Gastroesophageal sphincter (tissue), 4 donors: ENCODE results near the gene PRDM16. TPM values are rescaled to one million over a fixed set of nuclear protein-coding genes. Genes with fewer than 3 reads are reported as not detected.

Experiments used
- ATAC-seq: fragments of 150-250 bp; one replicate; pipeline ENCODE4 v1.9.1; 2016; ENCODE audit warnings: mild to moderate bottlenecking, moderate library complexity
- H3K27ac ChIP-seq, 4 donors: fragments of 200-600 bp; sonication (generic) in 3 of 4; 1 replicate in 3 of 4; 2 replicates in 1 of 4; pipeline ENCODE4 v1.5.1; 2016 to 2019
- H3K27me3 ChIP-seq: fragments of 200-600 bp; sonication (generic); one replicate; pipeline ENCODE4 v1.5.1; 2019
- H3K36me3 ChIP-seq, 2 donors: fragments of 200-600 bp; sonication (generic); one replicate each; pipeline ENCODE4 v1.5.1; 2019; ENCODE audit warnings: control low read depth in 1 of 2
- H3K4me1 ChIP-seq, 3 donors: fragments of 200-600 bp; sonication (generic); 1 replicate in 2 of 3; 2 replicates in 1 of 3; pipeline ENCODE4 v1.5.1; 2016 to 2019; ENCODE audit warnings: control low read depth in 2 of 3
- H3K4me3 ChIP-seq, 2 donors: fragments of 200-600 bp; sonication (generic); one replicate each; pipeline ENCODE4 v1.5.1; 2019; ENCODE audit warnings: mild to moderate bottlenecking in 1 of 2, moderate library complexity in 1 of 2
- H3K9me3 ChIP-seq, 3 donors: fragments of 200-600 bp; sonication (generic); one replicate each; pipeline ENCODE4 v1.5.1; 2017 to 2019; ENCODE audit warnings: control low read depth in 2 of 3
- CTCF ChIP-seq, 4 experiments: fragments of 200-600 bp in 2 of 4; fragments of 450-650 bp in 2 of 4; sonication (generic) in 1 of 4; IDR thresholded peaks; one replicate each; pipeline ENCODE4 v1.5.1; 2017 to 2019; ENCODE audit warnings: antibody characterized with exemption in 4 of 4, mild to moderate bottlenecking in 2 of 4, moderate library complexity in 2 of 4
- EP300 ChIP-seq: sonication (generic); formaldehyde crosslinking; IDR thresholded peaks from one replicate; pipeline ENCODE4 v1.6.1; 2017; ENCODE audit warnings: antibody characterized with exemption, mild to moderate bottlenecking
- POLR2A ChIP-seq, 2 donors: fragments of 450-650 bp; IDR thresholded peaks; one replicate each; pipeline ENCODE4 v1.6.1; 2017; ENCODE audit warnings: antibody characterized with exemption in 2 of 2, mild to moderate bottlenecking in 2 of 2, moderate library complexity in 1 of 2
- POLR2AphosphoS5 ChIP-seq: sonication (generic); formaldehyde crosslinking; IDR thresholded peaks from one replicate; pipeline ENCODE4 v1.6.1; 2017; ENCODE audit warnings: antibody characterized with exemption
- WGBS, 2 donors: methylation state at CpG; one replicate each; pipeline ENCODE4 v1.1.5; 2018; ENCODE audit warnings: low coverage in 1 of 2; 5-methylcytosine and 5-hydroxymethylcytosine counted together
- total RNA-seq, 4 donors: library from RNA; depleted of rRNA; stranded (reverse); fragments of >200 nt; gene quantifications; one replicate each; pipeline ENCODE4 v1.1.0, GENCODE V29; 2016

Gene PRDM16
- total RNA-seq, 4 donors from 2014 or later = 1.1 to 3.4 (median 1.6) TPM

DNA sequence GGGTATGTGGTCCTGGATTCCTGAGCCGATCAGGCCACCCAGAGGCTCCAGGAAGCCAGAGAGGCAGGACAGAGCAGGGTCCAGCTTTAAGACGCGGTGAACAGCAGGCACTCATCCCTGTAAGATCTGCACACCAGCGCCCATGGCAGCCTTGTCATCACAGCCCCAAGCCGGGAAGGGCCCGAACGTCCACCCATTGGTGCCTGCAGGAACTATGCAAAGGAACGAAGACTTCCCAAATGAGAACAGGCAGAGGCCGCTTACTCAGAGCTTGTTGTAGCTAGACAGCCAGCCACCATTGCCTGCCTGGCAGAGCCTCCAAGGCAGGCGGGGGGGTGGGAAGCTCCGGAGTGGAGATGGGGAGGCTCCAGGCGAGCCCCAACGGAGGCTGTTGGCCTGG, 373.3 kb downstream of the PRDM16 start:
- H3K36me3 ChIP-seq = no peaks in the 10 kb centered on the region
- no peaks in the 10 kb centered on the region for H3K4me1 ChIP-seq
- 66 to 80% methylated on average over 1 to 8 of the region's 13 CpGs for WGBS, 2 donors
- H3K4me3 ChIP-seq = no peak overlapping the region
- H3K27me3 ChIP-seq = peaks cover 87% of the 10 kb centered on the region
- H3K27ac ChIP-seq = peak overlapping the region in 1 of 4 donors; percentile 37
- no peak for ATAC-seq
- TF ChIP-seq POLR2AphosphoS5 = no peak
- TF ChIP-seq CTCF (IDR thresholded peaks at IDR 0.05) = no peak
- TF ChIP-seq POLR2A (IDR thresholded peaks at IDR 0.05) = no peak
- no peak for TF ChIP-seq EP300
- peaks cover 0 to 23% (median 1%) of the 10 kb centered on the region in 3 donors for H3K9me3 ChIP-seq

- TF ChIP-seq CTCF (IDR thresholded peaks at IDR 0.05) = no peak
- no peak for TF ChIP-seq EP300
- no peak for TF ChIP-seq POLR2A (IDR thresholded peaks at IDR 0.05)
- no peak for TF ChIP-seq POLR2AphosphoS5
- 67 to 72% methylated on average over 11 to 12 of the region's 12 CpGs for WGBS, 2 donors
- peaks cover 87% of the 10 kb centered on the region for H3K27me3 ChIP-seq
- H3K27ac ChIP-seq = no peak overlapping the region
- H3K9me3 ChIP-seq = peaks cover 0 to 25% (median 1%) of the 10 kb centered on the region in 3 donors
- ATAC-seq = no peak
- H3K4me3 ChIP-seq = no peak overlapping the region
- no peaks in the 10 kb centered on the region for H3K36me3 ChIP-seq
- no peaks in the 10 kb centered on the region for H3K4me1 ChIP-seq
These were observed 373.9 kb downstream of the PRDM16 start for GRCh38 chr1:3442901-3443300.

DNA sequence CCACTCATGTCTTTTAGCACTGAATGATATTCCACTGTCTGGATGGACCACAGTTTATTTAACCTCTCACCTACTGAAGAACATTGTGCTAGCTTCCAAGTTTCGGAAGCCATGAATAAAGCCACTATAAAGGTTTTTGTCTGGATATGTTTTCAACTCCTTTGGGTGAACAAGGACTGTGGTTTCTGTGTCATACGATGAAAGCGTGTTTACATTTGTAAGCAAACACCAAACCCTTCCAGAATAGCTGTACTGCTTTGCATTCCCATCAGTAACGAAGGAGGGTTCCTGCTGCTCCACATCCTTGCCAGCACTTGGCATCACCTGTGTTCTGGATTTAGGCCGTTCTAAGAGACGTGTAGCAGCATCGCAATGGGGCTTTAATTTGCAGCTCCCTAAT, 374.8 kb downstream of the PRDM16 start:
- peaks cover 83% of the 10 kb centered on the region for H3K27me3 ChIP-seq
- H3K36me3 ChIP-seq = no peaks in the 10 kb centered on the region
- TF ChIP-seq POLR2A (IDR thresholded peaks at IDR 0.05) (no peak), EP300 (no peak), CTCF (IDR thresholded peaks at IDR 0.05) (no peak), POLR2AphosphoS5 (no peak)
- H3K4me3 ChIP-seq = no peak overlapping the region
- WGBS, 2 donors = 67 to 76% methylated on average over 4 to 7 of the region's 7 CpGs
- no peak for ATAC-seq
- no peaks in the 10 kb centered on the region for H3K4me1 ChIP-seq
- no peak overlapping the region for H3K27ac ChIP-seq
- peaks cover 0 to 28% (median 1%) of the 10 kb centered on the region in 3 donors for H3K9me3 ChIP-seq

DNA sequence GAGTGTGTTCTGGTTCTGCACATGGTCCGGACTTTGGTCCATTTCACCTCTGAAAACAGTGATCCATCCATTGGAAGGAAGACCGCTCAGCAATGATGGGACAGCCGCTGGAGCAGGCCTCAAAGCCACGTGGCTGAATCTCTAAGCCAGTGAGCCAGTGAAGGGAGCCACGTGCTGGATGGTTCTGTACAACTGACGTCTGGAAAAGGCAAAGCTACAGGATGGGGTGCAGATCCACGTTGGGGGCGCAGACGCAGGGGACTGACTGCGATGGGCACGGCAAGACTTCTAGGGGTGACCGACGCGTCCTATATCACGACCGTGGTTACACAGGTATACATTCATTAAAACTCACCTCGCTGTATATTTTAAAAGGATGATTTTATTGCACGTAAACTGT, 375.3 kb downstream of the PRDM16 start:
- 86 to 98% methylated on average over 8 to 13 of the region's 18 CpGs for WGBS, 2 donors
- Histone ChIP-seq H3K27ac (no peak overlapping the region), H3K9me3 (peaks cover 0 to 28% (median 1%) of the 10 kb centered on the region in 3 donors), H3K36me3 (no peaks in the 10 kb centered on the region), H3K4me1 (no peaks in the 10 kb centered on the region), H3K4me3 (no peak overlapping the region), H3K27me3 (peaks cover 79% of the 10 kb centered on the region)
- no peak for ATAC-seq
- no peak for TF ChIP-seq POLR2AphosphoS5
- no peak for TF ChIP-seq CTCF (IDR thresholded peaks at IDR 0.05)
- no peak for TF ChIP-seq EP300
- TF ChIP-seq POLR2A (IDR thresholded peaks at IDR 0.05) = no peak

GRCh38 chr1:3444736-3445135, 375.7 kb downstream of the PRDM16 start:
- WGBS, 2 donors = 62% methylated on average over 6 of the region's 10 CpGs; no CpG with 5 or more reads in 1 of the 2 donors
- Histone ChIP-seq H3K4me1 (no peaks in the 10 kb centered on the region), H3K27ac (no peak overlapping the region), H3K9me3 (peaks cover 0 to 28% (median 1%) of the 10 kb centered on the region in 3 donors), H3K36me3 (no peaks in the 10 kb centered on the region), H3K4me3 (no peak overlapping the region), H3K27me3 (peaks cover 79% of the 10 kb centered on the region)
- no peak for ATAC-seq
- TF ChIP-seq CTCF (IDR thresholded peaks at IDR 0.05) (no peak), EP300 (no peak), POLR2A (IDR thresholded peaks at IDR 0.05) (no peak), POLR2AphosphoS5 (no peak)
